Stimulated activated CD4-positive, alpha-beta T cell treated with anti-CD3 and anti-CD28 coated beads, Interleukin-15, amount 100 ng/mL, for 48 hours (primary cell): ENCODE results near the gene PLAC9.

Experiments used
- DNase-seq, 2 donors: peaks; one replicate each; pipeline ENCODE4 v3.0.0-alpha.2; 2020; ENCODE audit warnings: low read depth in 2 of 2

The PLAC9 gene

DNA sequence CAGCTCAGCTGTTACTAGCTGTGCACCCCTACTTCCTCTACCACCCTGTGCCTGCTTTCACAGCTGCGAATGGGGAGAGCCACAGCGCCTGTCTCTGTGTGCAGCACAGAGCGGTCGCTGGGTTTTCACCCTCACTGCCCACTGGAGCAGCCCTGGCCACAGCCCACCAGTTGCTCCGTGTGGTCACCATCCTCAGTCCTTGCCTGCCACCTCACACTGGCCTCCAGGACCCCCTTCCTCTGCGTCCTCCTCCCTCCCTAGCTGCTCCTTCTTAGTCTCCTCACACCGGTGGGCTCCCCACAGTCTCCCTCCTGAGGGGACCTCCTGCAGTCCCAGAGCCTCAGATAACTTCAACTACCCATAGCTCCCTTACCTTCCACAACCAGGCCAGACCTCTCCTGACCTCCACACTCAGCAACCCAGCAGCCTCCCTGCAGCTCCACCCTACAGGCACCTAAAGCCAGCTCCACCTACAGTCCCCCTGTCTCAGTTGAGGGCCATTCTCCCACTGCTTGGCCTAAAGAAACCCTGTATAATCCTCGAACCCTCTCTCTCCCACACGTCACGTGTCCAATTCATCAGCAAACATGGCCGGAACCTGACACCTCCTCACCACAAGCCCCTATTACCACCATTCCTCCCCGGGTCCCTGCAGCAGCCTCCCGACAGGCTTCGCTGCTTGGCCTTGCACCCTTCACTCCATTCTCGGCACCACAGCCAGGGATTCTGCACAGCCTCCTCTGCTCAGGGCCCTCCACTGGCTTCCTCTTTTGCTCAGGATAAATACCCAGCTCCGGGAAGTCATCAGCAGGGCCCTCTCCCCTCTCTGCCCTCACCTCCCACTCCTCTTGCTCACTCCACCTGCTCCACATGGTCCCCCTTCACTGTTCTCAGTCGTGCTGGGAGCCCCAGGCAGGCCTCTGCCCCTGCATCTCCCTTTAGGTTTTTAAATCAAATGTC lies 28.1 kb downstream of the PLAC9 start:
- no peak for DNase-seq

DNA sequence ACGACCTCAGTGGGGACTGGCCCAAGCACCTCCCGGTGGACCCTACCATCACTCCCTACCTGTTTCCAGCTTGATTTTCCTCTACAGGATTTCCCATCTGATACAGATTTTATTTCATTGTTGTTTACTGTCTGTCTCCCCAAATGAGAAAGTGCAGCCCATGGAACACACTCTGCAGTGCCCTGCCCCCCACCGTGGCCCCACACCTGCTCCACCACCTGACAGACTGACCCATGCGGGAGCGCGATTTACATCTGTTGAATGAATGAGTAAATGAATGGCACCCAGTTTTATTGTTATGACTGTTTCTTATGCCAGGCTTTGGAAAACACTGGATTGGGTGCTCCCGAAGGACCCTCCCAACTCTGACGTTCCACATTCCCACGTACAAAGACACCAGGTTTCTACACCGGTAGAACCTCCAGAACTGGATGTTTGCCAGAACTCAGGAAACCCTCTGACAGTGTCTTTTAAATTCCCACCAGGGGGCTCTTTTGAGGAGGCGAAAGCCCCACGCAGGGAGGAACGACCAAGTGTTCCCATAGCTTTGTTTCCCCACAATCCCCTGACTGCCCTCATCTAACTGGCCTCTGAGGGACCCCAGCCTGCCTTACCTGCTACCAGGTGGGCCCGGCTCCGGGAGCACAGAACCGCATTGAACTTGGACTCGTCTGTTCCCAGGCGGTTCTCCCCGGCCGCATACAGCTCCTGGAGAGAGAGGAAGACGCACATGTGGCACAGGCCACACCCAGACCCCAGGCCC lies 29.0 kb downstream of the PLAC9 start:
- no peak for DNase-seq

DNA sequence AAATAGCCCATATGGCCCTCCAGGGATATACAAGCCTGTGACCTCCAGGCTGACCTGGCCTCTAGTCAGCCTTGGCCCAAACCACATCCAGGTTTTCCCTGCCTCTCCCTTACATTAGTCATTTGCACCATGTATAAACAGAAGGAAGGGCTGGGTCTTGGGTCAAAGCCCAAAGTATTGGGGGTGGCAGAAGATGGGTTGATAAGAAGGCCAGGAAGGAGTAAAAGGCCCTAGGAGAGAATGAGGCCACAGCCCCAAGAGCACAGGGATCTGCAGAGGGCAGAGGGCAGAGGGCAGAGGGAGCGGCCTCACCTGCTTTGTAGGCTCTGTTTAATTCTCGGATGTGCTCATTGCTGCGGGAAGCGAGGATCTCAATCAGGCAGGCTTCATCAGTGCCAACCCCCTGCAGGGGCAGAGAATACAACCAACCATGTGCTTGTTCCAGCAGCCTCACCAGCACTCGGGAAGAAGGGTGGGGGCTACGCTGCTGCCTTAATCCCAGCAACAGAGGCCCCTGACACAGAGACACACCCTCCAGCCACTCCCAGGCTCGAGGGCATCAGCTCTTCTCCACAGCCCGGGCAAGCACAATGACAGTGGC lies 31.3 kb downstream of the PLAC9 start:
- DNase-seq = no peak

DNA sequence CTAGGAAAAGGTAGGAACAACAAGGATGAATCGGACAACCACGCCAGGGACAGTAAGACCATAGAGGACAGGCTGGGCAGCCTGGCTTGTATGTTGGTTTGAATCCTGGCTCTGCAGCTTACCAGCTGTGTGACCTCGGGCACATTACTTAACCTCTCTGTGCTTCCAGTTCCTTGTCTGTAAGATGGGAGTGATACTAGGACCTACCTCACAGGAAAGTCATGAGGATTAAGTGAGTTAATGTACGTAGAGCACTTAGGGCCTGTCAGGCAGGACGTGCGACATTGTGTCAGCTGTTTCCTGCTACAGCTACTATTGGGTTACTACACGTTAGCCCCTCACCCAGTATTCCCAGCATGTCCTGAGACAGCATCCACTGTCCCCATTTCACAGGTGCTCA lies 32.1 kb downstream of the PLAC9 start:
- DNase-seq = no peak

DNA sequence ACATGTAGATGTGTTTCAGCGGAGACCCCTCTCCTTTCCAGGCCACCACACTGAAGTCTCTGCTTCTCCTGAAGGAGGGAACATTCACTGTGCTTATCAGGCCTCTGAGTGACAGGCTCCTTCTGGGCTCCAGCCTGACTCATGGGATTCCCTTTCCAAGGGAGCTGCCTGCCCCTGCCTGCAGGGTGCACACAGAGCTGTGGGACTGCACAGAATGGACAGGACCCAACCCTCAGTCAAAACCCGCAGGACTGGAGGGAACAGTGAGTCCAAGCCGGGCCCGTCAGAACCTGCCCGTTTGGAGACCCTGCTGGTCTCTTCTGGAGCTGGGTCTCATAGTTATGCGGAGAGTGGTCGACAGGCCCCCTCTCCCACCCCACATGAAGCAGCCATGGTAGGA lies 32.6 kb downstream of the PLAC9 start:
- DNase-seq = no peak

DNA sequence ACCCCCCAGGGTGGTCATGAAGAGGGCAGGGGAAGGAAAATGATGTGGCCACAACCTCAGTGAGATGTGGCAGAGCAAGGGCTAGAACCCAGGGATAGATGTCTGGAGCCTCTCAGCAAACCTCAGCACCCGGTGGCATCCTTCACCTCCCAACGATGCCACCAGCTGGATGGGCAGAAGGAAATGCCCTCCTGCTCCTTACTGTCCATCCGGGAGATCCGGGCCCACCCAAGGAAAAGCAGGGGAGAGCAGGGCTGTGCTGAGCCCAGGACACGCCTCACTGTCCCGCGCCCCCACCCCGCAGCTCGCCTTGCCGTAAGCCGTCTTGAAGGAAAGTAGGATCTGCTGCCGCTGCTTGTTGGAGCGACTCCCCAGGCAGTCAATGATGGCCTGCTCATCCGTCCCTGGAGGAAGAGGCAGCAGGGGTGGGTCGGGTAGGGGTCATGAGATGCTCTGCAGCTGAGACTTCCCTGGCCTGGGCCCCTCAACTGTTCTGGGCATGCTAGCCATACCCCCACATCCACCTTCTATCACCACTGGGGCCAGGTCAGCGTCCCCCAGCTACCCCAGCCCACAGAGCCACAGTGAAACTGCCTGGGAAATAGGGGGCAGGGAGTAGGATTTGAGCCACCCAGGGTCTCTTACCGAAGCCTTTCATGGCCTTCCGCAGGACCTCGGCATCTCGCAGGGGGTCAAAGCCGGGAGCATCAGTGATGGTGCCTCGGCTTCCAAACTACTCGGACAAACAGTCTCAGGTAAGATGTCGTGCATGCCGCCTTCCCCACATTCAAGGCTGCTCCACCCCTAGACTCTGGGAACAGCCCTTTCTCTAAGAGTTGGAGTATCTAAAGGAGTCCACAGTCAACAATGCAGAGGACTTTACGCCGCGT lies 34.3 kb downstream of the PLAC9 start:
- DNase-seq = no peak

DNA sequence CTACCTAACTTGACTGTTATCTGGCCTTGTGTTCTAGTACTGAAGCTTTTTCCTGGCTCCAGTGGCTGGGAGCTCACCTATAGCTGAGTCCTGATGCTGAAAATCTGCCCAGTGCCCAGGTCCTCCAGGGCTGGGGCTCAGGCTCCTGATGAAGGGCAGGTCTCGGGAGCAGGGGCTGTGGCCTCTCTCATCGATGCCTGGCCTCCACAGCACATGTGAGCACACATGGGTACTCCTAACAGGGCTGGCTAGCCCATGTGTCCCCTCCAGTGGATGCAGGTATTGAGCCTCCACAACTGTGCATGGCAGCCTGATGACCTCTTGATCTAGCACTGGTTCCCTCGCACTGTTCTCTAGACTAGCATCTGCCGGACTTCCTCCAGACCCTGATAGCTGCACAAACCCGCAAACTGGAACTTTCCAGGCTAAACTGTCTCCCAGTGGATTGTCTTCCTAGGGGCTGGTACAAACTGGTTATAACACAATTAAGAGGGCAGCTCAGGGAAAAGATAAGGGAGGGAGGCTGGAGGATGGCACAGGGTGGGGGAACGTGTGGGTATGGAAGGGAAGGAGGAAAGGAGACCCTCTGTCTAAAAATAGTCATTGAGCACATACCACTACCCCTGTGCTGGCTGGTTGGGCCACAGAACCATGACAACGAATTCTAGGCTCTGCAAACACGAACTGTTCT lies 35.1 kb downstream of the PLAC9 start:
- no peak for DNase-seq

DNA sequence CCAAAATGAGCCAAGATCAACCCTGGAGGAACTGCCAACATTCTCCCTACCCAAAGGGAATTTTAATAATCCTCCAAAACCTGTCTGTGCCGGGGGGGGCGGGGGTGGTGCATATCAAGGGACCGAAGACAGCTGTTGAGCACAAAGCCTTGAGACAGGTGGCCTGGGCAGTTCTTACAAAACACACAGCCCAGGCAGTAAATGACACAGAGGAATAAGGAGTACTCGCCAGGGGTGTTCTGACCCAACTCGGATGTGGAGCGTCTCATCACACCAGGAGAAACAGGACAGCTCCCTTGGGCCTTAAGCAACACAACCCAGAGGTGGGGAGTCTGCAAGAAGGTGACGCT lies 35.6 kb downstream of the PLAC9 start:
- no peak for DNase-seq

DNA sequence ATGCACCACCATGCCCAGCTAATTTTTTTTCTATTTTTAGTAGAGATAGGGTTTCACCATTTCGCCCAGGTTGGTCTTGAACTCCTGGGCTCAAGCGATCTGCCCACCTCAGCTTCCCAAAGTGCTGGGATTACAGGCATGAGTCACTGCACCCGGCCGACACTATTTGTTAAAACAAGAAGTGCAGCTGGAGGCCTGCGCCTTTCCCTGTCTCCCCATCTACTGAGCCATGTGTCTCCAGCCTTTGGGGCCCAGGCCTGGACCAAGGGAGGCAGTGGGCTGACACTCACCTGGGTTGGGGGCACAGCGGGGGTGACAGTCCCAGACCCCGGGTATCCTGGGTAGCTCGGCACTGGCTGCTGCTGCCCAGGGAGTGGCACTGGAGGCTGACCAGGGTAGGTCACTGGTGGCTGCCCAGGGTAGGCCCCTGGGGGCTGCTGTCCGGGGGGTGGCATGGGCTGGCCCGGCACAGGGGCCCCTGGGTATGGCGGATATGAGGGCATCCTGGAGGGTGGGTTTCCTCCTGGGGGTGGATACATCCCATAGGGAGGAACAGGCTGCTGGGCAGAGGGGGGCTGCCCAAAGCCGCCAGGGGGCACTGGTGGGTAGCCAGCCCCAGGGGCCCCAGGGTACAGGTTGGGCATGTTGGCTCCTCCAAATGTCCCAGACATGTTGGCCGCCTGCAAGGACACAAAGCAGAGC lies 36.3 kb downstream of the PLAC9 start:
- no peak for DNase-seq

DNA sequence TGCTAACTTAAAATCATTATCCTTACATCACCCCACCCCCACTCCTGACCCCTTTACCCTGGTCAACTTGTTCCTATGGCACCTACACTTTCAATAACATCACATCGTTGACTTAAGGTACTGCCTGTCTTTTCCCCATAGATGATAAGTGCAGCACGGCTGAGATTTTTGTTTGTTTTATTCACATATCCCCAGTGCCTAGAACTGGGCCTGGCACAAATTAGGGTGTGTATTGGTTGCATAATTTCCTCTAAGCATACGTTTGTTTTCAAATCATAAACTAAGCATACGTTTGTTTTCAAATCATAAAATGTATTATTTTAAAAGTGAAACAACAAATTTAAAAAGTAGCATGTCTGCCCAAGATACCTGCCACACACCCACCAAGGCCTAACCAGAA lies 37.5 kb downstream of the PLAC9 start:
- DNase-seq = no peak

DNA sequence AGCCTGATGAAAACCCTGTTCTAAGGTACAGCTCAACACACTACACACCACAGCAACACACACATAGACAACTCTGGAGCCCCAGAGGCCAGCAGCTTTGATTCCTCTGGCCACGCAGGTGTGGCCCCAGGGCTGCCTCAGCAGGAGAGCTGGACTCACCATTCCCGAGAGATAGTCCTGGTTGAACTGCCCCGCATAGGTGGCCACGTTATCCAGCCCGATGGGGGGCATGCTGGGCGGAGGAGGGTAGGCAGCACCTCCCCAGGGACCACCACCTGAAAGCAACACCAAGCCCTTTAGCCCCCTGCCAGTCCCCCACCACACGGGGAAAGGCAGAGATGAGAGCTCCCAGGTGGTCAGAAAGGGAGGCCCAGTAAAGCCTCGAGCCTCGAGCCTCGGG lies 38.1 kb downstream of the PLAC9 start:
- DNase-seq = no peak

DNA sequence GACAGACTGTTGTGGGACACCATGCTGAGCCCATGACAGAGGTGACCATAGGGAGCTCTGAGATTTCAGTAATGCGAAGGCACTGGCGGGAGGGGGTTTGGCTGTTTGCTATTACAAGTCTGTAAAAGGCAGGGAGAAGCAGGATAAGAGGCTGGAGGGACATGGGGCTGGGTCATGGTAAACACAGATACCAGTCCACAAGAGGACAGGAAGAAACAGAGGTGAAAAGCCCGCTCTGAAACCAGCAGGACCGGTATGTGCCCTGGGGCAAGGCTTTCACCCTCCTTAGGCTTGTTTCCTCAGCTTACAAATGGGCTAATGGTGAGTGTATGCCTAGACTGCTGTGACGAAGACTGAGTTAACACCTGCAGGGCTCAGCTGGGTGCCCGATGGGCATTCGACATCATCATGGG lies 38.7 kb downstream of the PLAC9 start:
- DNase-seq = no peak

DNA sequence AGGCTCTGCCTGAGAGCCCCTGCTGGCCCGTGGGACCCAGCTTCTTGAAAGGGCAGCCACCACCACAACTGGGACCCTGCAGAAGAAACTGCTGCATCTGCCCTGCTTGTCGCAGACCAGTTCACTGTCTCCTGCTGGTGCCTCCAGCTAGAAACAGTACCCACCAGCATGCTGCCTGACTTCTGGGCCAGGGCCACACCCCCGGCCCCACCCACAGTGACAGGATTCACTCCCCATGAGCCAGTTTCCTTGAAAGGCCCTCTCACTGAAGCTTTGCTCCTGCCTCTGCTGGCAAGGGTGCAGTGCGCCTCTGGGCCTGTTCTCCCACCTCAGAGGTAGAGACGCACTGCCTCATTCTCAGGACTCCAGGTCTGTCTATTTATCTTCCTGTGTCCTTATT lies 40.4 kb downstream of the PLAC9 start:
- no peak for DNase-seq

DNA sequence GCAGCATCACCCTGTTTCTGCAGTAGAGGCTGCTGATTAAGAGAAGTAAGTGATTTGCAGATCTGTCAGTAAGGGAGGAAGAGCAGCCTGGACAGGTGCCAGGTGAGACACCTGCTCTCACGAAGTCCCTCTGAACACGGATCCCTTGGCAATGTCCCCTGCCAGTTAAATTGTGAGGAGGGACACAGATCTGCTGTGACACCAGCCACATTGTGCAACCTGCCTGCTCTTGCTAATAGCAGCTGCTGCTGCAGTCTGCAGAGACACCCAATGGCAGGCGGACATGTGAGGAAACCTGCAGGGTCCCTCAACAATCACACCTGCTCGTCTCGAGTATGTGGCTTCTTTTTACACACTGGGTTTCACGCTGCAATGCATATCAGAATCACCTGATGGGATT lies 40.9 kb downstream of the PLAC9 start:
- no peak for DNase-seq

DNA sequence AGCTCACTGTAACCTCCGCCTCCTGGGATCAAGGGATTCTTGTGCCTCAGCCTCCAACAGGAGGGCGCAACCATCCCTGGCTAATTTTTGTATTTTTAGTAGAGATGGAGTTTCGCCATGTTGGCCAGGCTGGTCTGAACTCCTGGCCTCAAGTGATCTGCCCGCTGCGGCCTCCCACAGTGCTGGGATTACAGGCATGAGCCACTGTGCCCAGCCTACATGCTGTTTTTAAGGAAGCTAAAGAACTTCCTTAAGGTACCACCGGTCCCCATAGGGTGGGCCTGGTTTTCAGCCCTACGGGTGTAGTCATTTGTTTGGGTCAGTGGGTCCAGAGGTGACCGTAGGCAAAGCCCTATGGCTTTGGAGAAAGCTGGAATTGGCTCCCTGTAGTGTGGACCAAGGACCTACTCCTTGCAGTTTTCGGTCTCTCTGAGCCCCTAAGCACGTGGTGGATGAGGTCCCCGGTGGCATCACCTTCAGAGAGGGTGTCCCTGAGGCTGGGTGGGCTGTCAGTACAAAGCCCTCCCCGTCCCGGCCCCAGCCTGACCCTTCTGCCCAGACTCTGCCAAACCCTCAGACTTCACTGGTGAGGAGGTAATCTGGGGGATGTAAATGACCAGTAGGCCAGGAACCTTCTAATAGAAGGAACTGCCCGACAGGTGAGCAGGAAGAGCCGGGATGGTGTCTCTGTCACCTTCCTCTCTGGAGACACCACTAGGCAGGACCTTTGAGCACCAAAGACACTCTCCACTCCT lies 42.3 kb downstream of the PLAC9 start:
- DNase-seq = no peak

DNA sequence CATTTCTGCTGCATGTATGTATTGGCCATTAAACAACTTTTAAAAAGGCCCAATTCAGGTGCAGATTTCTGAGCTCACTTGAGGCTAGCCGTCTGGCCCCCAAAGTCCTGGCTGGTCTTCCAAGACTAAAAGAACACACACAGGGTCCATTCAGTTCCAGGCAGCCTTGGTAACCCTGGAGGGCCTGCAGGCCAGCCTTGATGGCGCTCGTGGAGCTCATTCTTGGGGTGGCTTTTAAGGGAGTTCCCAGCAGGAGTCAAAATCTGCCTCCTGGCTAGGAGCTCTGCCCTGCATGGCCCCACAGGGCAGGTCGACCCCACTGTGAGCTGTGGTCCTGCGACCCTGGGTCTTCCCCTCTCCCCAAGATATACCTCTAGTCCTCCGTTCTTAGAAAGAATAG lies 44.0 kb downstream of the PLAC9 start:
- no peak for DNase-seq

DNA sequence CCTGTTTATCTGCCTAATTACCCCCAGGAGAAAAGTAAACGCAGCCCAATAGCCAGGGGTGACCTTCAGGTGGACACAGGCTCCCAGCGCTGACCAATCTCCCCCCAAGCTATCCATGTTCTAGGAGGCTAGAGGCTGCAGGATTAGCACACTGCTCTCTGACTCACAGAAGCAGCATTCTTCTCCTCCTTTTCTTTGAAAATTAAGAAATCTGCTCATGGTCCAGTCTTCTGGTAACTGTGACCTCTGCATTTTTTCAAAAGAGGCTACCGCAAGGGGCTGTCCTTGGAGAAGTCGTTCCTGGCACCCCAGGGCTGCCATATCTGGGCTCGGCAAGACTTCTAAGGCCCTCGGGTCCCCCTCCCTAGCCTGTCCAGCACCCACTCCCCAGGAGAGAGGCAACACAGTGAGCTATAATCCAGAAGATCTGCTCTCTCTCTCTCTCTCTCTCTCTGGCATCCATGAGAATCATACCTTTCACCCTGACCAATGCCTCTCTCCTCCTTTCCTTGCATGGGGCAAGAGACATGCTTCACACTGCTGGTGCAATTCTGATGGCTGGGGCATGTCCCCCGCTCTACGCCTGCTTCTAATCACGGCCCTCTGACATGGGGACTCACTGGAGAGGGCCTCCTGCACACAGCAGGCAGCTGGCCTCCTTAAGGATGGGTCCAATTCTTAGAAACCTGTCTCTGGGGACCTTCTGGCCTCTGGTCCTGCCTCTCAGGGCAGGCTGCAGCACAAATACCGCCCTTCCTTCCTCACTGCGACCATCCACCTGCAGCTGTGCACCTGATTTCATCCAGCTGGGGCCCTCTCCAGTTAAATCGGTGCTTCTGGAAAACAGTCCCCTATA lies 45.5 kb downstream of the PLAC9 start:
- no peak for DNase-seq

DNA sequence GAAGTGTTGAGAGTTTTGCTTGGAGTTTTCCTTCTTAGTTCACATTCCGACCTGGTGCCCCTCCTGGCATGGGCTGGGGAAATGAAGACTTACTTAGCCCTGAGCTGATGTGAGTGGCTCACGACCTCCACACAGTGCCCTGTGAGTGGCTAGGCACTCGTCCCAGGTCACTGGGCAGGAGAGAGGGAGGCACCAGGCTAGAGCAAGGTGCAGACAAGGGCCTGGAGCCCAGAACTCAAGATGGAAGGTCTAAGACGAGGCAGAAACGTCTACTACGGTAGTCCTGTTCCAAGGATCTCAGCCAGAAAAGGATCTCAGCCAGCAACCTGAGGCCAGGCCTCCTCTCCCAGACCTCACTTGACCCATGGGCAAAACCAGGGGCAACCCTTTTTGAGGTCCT lies 50.5 kb downstream of the PLAC9 start:
- DNase-seq = no peak

DNA sequence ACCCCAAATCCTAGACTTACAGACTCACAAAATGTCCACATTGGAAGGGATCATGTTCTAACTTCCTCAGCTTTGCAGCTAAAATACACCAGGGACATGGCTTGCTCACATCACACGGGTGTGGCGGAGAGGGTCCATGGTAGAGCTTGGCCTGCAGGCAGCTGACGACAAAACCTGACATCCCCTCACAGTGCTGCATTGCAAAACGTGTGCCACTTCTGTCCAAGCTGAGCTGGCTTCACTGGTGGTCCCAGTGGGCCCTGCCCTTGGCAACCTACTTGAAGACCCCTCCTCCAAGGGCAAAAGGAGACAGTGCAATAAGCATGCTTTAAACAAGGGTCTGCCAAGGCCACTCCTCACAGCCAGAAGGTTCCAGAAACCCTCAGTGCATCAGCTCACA lies 50.9 kb downstream of the PLAC9 start:
- no peak for DNase-seq
